COLO668 (cell line): Measurements from ENCODE around the gene OR1M1.
A peak's percentile ranks its signal among the peaks of the same experiment; 100 is the strongest.

Experiments
- DNase-seq: peaks from one replicate; lab custom pipeline; 2025; ENCODE audit not compliant: unreplicated experiment; lab: John Stamatoyannopoulos, UW

Gene OR1M1

DNA sequence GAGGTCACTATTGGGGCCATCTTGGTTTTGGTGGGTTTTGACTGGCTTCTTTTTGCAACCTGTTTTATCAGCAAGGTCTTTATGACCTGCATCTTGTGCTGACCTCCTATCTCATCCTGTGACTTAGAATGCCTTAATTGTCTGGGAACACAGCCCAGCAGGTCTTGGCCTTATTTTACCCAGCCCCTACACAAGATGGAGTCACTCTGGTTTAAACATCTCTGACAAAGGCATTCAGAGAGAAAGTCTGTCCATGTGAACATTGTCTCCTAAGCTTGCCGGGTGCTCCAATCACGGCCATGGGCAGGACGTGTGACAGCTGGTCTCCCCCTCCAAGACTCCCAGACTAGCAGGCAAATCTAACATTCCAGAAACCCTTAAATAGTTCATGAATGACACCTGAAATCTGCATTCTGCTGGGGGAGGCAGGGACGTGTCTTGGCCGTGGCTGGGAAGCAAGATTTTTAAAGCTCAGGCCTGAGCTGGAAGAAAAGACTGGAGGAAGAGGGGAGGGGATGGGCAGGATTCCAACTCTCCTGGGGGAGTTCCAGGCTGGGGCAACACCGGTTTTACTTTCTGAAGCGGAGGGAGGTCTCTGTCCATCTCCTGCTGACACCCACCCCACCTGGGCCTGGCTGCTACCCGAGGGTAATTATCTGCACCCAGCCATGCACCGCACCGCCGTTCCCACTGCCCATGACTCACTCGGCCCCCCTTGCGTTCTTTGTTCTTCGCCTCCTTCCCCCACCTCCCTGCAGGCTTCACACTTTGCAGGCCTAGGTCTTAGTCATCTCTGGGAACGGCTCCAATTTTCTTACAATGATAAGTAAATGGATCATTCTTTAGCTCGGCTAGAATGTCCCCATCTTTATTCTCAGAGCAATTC is 11.6 kb upstream of the OR1M1 start:
- peak; percentile 38 for DNase-seq

DNA sequence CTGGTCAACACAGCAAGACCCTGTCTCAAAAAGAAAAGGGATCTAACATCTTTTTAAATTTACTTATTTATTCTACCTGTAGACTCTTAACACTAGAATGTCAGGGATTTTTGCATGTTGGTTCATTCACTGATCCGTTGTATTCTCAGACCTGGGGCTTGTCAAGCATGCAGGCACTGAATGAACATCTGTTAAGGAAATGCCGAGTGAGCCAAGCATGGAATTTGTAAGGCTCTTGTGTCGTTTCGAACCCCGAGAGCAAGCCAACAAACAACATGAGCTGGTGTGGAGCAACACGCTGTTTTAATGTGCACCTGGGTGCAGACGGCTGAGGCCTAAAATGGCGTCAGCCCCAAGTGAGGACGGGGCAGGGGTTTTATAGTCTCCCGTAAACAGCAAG is 10.0 kb upstream of the OR1M1 start:
- no peak for DNase-seq

DNA sequence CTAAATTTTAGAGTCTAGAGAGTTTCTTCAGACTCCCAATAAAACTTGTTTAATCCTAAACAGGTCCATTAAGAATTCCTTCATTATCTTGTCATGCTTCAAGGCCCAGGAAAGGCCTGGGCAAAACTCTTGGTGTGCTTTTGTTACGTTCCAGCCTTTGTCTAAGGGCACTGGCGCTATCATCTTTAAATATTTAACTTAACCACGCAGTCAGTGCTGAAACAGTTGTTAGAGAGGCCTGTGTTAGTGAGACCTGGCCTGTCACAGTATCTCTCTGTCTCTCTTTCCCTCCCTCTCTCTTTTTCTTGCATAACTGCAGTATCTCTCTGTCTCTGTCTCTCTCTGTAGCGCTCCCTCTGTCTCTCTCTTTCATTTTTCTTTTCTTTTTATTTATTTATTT is 8.2 kb upstream of the OR1M1 start:
- DNase-seq, result no peak

DNA sequence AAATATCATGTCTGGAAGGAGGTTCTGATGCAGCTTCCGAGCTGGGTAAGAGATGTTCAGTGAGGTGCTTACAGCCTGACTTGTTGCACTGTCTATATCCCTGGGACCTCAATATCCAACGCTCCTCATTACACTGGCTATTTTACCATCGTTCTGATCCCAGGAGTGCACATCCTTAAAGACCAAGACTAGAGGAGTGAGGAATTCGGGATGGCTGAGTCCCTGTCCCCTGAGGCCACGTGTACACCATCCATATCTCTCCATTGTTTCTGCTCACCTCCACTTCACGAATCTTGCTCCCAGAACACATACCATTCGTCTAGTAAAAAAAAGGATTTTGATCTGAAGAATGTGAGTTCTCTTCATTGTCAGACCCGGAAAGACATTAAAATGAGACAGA is 20.5 kb downstream of the OR1M1 start, which contains the start of gene OR7G2:
Gene OR7G2, minus strand, starts transcription at position 101 of the 400 bp plus-strand sequence. CDS start 4,232 bp downstream, outside the sequence.
- DNase-seq, result no peak

DNA sequence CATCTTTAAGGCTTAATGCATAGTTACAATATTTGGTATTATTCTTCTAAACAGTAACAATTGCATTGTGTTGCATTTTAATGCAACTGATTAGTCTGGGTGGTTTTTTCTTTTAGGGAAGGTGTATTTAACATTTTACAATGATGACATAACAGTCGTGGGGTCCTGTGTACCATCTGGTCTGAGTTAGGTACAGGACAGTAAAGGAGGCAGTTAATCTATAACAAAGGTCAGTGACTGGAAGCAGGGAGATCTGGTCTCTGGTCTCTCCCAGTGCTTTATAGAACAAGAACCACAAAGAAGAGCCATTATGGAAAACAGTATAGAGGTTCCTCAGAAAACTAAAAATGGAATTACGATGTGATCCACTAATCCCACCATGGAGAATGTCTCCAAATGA is 23.1 kb downstream of the OR1M1 start:
- no peak for DNase-seq

DNA sequence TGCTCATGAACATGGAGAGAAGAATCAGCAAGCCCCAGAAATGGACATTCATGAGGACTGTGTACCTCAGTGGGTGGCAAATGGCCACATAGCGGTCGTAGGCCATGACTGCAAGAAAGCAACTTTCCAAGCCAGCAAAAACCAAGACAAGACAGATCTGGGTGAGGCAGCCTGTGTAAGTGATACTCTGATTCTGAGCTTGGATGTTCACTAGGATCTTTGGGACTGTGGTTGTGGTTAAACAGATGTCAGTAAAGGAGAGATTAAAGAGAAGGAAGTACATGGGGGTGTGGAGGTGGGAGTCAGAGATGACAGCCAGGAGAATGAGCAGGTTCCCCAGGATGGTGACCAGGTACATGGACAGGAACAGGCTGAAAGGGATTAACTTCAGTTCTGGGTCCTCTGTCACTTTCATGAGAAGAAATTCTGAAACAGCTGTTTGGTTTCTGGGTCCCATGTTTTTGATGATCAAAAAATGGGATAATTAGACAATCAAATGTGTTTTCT is 28.5 kb downstream of the OR1M1 start, which contains the start of gene OR7G1:
Gene OR7G1, minus strand, starts transcription at position 457 of the 507 bp plus-strand sequence. Its CDS starts 0 bp downstream, at position 457.
- no peak for DNase-seq

DNA sequence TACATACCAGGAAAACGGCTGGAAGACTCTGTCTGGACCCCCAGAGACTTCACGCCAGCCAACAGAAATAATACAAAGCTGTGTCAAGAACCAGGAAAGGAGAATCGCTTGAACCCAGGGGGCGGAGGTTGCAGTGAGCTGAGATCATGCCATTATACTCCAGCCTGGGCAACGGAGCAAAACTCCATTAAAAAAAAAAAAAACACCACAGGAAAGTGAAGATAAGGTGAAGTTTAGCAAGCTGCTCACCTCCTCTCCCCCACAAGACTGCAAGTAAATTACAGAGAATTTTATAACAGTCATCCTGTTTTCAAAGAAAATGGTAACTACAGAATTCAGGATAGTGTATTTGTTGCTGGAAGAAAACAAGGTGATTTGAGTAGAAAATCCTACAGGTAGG is 29.7 kb downstream of the OR1M1 start:
- no peak for DNase-seq

DNA sequence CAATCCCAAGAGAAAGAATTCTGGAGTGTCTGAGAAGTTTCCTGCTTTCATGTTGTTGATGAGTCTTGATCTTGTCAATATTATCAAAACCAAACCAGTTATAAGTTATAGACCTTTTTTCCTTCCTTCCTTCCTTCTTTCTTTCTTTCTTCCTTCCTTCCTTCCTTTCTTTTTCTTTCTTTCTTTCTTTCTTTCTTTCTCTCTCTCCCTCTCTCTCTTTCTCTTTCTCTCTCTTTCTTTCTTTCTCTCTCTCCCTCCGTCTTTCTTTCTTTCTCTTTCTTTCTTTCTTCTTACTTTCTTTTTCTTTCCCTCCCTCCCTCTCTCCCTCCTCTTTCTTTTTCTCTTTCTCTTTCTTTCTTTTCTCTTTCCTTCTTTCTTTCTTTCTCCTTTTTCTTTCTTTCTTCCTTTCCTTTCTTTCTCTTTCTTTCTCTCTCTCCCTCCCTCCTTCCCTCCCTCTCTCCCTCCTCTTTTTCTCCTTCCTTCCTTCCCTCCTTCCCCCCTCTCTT is 40.1 kb downstream of the OR1M1 start, which contains the start of gene OR7G3:
Gene OR7G3, minus strand, starts transcription at position 51 of the 506 bp plus-strand sequence. Its CDS starts 0 bp downstream, at position 51.
- no peak for DNase-seq

DNA sequence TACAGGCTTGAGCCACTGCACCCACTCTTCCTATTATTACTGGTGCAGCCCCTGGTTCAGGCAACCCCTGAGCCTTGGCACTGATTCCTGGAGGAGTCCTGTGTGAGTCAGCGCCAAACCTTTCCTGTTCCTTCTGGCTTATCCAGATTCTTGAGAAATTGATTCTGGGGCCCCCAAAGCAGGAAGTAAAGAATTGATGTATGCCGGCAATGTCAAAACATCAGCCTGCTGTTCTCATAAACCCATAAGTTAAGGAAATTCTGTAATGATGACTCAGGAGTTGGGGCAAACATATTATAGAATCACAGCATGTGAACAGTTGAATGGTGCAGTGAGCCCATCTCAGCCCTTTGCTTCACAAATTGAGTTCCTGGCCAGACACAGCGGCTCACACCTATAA is 41.3 kb downstream of the OR1M1 start:
- DNase-seq, result no peak

DNA sequence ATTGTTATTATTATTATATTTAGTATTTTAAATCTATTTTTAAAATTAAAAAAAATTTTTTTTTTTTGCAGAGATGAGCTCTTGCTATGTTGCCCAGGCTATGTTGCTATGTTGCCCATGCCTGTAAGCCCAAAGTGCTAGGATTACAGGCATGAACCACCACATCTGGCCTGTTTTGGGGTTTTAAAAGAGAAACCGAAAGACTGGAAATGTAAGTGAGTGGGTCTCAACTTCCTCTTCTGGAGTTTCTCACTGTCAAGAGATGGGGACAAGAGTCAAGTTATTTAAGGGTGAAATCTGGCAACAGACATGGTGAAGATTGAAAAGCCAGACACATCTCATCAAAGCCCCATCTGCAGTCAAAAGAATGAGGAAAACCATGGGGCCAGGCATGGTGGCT is 44.1 kb downstream of the OR1M1 start:
- no peak for DNase-seq

DNA sequence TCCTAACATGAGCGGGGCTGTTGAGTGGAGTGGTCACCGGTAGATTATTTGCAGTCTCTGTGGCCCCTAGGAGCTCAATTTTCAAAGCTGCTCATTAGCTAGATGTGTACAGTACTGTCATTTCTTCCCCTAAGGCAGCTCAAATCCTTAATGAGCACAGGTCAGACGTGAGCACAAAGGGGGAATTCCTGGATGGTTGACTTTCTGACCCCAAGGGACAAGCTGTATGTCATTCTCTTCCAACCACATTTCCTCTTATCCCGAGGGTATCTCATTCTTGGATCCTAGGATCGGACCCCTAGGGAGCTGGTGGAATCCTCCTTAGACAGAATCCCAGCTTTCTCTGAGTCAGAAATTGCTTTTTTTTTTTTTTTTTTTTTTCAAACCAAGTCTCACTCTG is 45.6 kb downstream of the OR1M1 start:
- DNase-seq, result no peak

DNA sequence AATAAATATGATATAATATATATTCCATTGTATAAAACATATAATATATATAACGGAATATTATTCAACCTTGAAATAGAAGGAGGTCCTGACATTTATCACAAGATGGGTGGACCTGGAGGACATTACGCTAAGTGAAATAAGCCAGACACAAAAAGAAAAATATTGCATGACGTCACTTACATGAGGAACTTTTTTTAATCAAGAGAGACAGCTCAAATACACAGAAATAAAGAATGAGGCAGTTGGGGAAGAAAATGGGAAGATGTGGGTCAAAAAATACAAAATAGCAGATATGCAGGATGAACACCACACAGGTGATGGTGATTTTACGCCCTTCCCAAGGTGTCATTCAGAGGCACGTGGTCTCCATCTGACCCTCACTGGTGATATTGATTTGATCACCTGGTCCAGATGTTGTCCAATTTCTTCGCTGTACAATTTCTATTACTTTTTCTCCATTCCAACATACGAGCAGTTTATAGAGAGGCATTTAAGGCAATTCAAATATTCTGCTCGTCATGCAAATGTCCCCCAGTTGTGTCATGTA is 52.8 kb downstream of the OR1M1 start:
- peak; percentile 22 for DNase-seq

DNA sequence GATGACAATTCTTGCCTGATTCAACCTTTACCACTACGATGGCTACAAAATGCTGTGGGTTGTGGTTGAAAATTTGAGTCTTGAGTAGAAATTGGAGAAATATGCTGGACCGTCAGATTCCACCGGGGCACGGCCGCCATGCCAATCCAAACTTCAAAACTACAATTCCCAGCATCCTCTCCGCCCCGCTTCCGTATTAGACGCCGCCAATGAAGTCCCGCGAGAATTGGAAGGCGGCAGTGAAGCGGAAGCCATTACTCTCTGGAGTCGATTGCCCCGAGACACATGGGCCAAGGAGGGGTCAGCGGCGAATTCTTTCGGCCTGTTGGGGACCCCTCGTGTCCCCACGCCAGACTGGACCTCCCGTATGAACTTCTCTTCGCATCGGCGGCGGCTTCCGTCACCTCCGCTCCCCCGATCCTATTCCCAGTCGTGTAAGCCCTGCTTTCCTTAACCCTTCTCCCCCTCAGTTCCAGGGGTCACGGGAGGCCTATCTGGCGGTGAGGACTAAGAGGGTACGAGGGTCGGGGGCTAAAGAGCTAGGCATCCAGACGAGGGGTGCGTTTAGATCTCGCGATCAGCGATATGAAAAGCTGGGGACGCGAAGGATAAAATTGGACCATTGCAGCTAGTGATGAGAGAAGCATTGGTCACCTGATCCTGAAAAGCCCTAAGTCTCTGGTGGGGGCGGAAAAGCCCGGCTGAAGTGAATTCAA is 53.5 kb downstream of the OR1M1 start, which contains the start of gene ZNF317:
Gene ZNF317, plus strand, starts transcription at position 239 of the 716 bp plus-strand sequence. CDS start 15,620 bp downstream, outside the sequence.
- DNase-seq, result peak; percentile 93

DNA sequence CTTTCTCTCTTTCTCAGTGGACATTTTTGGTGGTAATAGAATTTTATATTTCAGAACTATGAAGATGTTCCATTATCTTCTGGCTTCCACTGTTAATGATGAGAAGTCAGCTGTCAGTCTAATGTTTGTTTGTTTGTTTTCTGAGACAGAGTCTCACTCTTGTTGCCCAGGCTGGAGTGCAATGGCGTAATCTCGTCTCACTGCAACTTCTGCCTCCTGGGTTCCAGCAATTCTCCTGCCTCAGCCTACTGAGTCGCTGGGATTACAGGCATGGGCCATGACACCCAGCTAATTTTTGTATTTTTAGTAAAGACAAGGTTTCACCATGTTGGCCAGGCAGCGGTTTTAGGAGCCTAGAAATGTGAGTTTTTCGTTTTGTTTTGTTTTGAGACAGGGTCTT is 58.1 kb downstream of the OR1M1 start:
- no peak for DNase-seq
